Measurements from ENCODE around the gene PDXP. TPM values are rescaled to one million over a fixed set of nuclear protein-coding genes. Genes with fewer than 3 reads are reported as not detected.
A peak's percentile ranks its signal among the peaks of the same experiment; 100 is the strongest.

Gene PDXP
- total and polyA plus RNA-seq, 2 of the 13 experiments (the other 11 are each of a cell fraction or from before 2014, with no cell fraction given): 58.2 to 70.6 TPM

DNA sequence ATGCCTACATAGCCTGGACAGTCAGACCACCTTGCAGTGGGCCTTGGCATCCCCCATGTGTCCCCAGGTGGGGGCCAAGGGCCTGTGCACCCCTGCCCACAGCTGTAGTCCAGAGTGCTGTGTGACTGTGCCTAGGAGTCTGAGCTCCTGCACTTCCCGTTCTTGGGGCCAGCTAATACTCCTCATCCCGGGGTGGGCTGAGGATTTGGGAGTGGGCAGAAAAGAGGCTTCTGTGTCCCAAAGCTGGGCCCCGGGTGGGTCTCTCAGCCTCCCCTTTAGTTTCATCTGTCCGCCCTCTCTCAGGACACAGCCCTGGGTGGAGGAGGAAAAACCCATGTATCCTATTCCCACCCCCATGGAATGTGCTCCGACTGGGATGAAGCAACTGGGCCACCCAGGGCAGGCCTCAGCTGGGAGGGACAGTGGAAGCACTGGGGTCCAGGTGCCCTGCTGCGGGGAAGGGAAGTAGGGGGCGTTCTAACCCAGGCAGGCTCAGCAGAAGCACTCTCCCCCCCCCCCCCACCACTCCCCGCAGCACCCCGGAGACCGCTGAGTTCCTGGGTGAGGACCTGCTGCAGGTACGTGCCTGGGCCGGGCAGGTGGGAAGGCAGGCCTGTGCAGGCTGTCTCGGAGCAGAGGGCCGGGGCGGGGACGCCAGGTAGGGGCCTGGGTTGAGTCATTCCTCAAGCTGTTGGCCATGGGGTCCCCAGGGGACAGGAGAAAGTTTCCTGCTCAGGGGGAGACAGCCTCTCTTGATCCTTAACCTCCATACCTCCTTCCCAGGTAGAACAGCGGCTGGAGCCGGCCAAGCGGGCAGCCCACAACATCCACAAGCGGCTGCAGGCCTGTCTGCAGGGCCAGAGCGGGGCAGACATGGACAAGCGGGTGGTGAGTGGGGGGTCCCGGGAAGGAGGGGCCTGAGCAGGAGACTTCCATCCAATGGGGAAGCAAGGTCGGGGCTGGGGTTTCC lies 17.6 kb upstream of the PDXP start (continued):
- TF ChIP-seq ZNF232 (CRISPR knock-in tag; IDR thresholded peaks at IDR 0.05; ENCODE audit: borderline replicate concordance) (no peak), SIX1 (CRISPR knock-in tag; IDR thresholded peaks at IDR 0.05; ENCODE audit: borderline replicate concordance) (no peak), SNRNP70 (IDR thresholded peaks at IDR 0.05; ENCODE audit: low read depth, low read length) (no peak), HNRNPK (IDR thresholded peaks at IDR 0.05; ENCODE audit: low read depth, low read length, poor library complexity, severe bottlenecking) (no peak), ZNF503 (CRISPR knock-in tag; IDR thresholded peaks at IDR 0.05) (no peak), ZBTB7B (CRISPR knock-in tag; IDR thresholded peaks at IDR 0.05) (no peak), ZZZ3 (CRISPR knock-in tag; IDR thresholded peaks at IDR 0.05; ENCODE audit: borderline replicate concordance) (no peak), ZNF850 (CRISPR knock-in tag; conservative IDR thresholded peaks at IDR 0.05) (no peak), ZNF530 (CRISPR knock-in tag; IDR thresholded peaks at IDR 0.05; ENCODE audit: low read depth) (no peak), SRSF4 (IDR thresholded peaks at IDR 0.05; ENCODE audit: low read depth, low read length, poor library complexity, severe bottlenecking) (no peak), ZBTB1 (CRISPR knock-in tag; IDR thresholded peaks at IDR 0.05; ENCODE audit: borderline replicate concordance) (no peak), NFE2L1 (CRISPR knock-in tag; IDR thresholded peaks at IDR 0.05; ENCODE audit: borderline replicate concordance) (no peak), ZNF605 (CRISPR knock-in tag; IDR thresholded peaks at IDR 0.05) (peak; percentile 33; the same call in 1 of the 2 replicates), GZF1 (CRISPR knock-in tag; IDR thresholded peaks at IDR 0.05) (no peak), DNMT3B (CRISPR knock-in tag; conservative IDR thresholded peaks at IDR 0.05) (no peak)
- TF ChIP-seq, protein P1, sequence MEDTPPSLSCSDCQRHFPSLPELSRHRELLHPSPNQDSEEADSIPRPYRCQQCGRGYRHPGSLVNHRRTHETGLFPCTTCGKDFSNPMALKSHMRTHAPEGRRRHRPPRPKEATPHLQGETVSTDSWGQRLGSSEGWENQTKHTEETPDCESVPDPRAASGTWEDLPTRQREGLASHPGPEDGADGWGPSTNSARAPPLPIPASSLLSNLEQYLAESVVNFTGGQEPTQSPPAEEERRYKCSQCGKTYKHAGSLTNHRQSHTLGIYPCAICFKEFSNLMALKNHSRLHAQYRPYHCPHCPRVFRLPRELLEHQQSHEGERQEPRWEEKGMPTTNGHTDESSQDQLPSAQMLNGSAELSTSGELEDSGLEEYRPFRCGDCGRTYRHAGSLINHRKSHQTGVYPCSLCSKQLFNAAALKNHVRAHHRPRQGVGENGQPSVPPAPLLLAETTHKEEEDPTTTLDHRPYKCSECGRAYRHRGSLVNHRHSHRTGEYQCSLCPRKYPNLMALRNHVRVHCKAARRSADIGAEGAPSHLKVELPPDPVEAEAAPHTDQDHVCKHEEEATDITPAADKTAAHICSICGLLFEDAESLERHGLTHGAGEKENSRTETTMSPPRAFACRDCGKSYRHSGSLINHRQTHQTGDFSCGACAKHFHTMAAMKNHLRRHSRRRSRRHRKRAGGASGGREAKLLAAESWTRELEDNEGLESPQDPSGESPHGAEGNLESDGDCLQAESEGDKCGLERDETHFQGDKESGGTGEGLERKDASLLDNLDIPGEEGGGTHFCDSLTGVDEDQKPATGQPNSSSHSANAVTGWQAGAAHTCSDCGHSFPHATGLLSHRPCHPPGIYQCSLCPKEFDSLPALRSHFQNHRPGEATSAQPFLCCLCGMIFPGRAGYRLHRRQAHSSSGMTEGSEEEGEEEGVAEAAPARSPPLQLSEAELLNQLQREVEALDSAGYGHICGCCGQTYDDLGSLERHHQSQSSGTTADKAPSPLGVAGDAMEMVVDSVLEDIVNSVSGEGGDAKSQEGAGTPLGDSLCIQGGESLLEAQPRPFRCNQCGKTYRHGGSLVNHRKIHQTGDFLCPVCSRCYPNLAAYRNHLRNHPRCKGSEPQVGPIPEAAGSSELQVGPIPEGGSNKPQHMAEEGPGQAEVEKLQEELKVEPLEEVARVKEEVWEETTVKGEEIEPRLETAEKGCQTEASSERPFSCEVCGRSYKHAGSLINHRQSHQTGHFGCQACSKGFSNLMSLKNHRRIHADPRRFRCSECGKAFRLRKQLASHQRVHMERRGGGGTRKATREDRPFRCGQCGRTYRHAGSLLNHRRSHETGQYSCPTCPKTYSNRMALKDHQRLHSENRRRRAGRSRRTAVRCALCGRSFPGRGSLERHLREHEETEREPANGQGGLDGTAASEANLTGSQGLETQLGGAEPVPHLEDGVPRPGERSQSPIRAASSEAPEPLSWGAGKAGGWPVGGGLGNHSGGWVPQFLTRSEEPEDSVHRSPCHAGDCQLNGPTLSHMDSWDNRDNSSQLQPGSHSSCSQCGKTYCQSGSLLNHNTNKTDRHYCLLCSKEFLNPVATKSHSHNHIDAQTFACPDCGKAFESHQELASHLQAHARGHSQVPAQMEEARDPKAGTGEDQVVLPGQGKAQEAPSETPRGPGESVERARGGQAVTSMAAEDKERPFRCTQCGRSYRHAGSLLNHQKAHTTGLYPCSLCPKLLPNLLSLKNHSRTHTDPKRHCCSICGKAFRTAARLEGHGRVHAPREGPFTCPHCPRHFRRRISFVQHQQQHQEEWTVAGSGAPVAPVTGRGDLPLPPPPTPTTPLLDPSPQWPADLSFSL (CRISPR knock-in tag; IDR thresholded peaks at IDR 0.05): no peak
- TF ChIP-seq, protein P2, sequence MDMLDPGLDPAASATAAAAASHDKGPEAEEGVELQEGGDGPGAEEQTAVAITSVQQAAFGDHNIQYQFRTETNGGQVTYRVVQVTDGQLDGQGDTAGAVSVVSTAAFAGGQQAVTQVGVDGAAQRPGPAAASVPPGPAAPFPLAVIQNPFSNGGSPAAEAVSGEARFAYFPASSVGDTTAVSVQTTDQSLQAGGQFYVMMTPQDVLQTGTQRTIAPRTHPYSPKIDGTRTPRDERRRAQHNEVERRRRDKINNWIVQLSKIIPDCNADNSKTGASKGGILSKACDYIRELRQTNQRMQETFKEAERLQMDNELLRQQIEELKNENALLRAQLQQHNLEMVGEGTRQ (IDR thresholded peaks at IDR 0.05; ENCODE audit: low read depth, low read length): no peak
- TF ChIP-seq, protein P2 (CRISPR knock-in tag; IDR thresholded peaks at IDR 0.05; ENCODE audit: borderline replicate concordance): no peak

All from HepG2 (cell line).